ENCODE results near the gene KRT5.
"Not testable (repeated sequence)": the region's sequence is repeated elsewhere in the genome, so short reads cannot be mapped to it uniquely, and the experiment has no call there.

Gene KRT5

GRCh38 chr12:52522346-52523011, 2.3 kb upstream of the KRT5 start:
- DNase-seq (ENCODE audit: insufficient read length, low spot score): no peak
- no peak for FAIRE-seq

- FAIRE-seq (no peak), DNase-seq (ENCODE audit: insufficient read length, low spot score) (no peak)
Measured at GRCh38 chr12:52521568-52522266, 1.5 kb upstream of the KRT5 start.

GRCh38 chr12:52521175-52521567, 977 bp upstream of the KRT5 start:
- DNase-seq (ENCODE audit: insufficient read length, low spot score) (no peak), FAIRE-seq (no peak)

- FAIRE-seq (no peak), DNase-seq (ENCODE audit: insufficient read length, low spot score) (no peak)
Measured at GRCh38 chr12:52519387-52519703, 849 bp downstream of the KRT5 start.

- no peak for FAIRE-seq
- no peak for DNase-seq (ENCODE audit: insufficient read length, low spot score)
Measured at GRCh38 chr12:52518574-52519386, 1.4 kb downstream of the KRT5 start.

- DNase-seq (ENCODE audit: insufficient read length, low spot score): no peak
- no peak for FAIRE-seq
Measured at GRCh38 chr12:52517888-52518287, 2.3 kb downstream of the KRT5 start.

GRCh38 chr12:52517005-52517835, 3.0 kb downstream of the KRT5 start:
- DNase-seq (ENCODE audit: insufficient read length, low spot score) (no peak), FAIRE-seq (no peak)

- FAIRE-seq (no peak), DNase-seq (ENCODE audit: insufficient read length, low spot score) (no peak)
Measured at GRCh38 chr12:52515927-52516831, 4.0 kb downstream of the KRT5 start.

GRCh38 chr12:52515319-52515646, 4.9 kb downstream of the KRT5 start:
- FAIRE-seq (no peak), DNase-seq (ENCODE audit: insufficient read length, low spot score) (no peak)

- no peak for DNase-seq (ENCODE audit: insufficient read length, low spot score)
- FAIRE-seq: no peak
Measured at GRCh38 chr12:52514471-52515318, 5.5 kb downstream of the KRT5 start.

GRCh38 chr12:52513736-52514135, 6.5 kb downstream of the KRT5 start:
- DNase-seq (ENCODE audit: insufficient read length, low spot score): no peak
- no peak for FAIRE-seq

GRCh38 chr12:52508211-52508610, 12.0 kb downstream of the KRT5 start:
- DNase-seq (ENCODE audit: insufficient read length, low spot score): no peak
- no peak for FAIRE-seq

- DNase-seq (ENCODE audit: insufficient read length, low spot score): no peak
- no peak for FAIRE-seq
Measured at GRCh38 chr12:52506858-52507715, 13.1 kb downstream of the KRT5 start.

- FAIRE-seq: no peak
- DNase-seq (ENCODE audit: insufficient read length, low spot score): no peak
Measured at GRCh38 chr12:52502877-52503276, 17.3 kb downstream of the KRT5 start.

- DNase-seq (ENCODE audit: insufficient read length, low spot score) (no peak), FAIRE-seq (no peak)
Measured at GRCh38 chr12:52501490-52501889, 18.7 kb downstream of the KRT5 start.

GRCh38 chr12:52500574-52500973, 19.6 kb downstream of the KRT5 start:
- FAIRE-seq; DNase-seq (ENCODE audit: insufficient read length, low spot score): not testable (repeated sequence)

GRCh38 chr12:52499806-52500560, 20.2 kb downstream of the KRT5 start:
- DNase-seq (ENCODE audit: insufficient read length, low spot score) (no peak), FAIRE-seq (no peak)

GRCh38 chr12:52498946-52499345, 21.2 kb downstream of the KRT5 start:
- FAIRE-seq: no peak
- no peak for DNase-seq (ENCODE audit: insufficient read length, low spot score)
